Stimulated activated CD4-positive, alpha-beta T cell treated with anti-CD3 and anti-CD28 coated beads, Interleukin-4, amount 100 ng/mL, for 48 hours (primary cell): ENCODE measurements around the gene TLR2.
"Not testable (repeated sequence)": the region's sequence is repeated elsewhere in the genome, so short reads cannot be mapped to it uniquely, and the experiment has no call there.

Source experiments
- DNase-seq, 2 donors: peaks; one replicate each; pipeline ENCODE4 v3.0.0-alpha.2; 2020; ENCODE audit warnings: low read depth in 2 of 2

TLR2 gene

GRCh38 chr4:153661215-153661822 is 22.8 kb upstream of the TLR2 start:
- no peak for DNase-seq

DNA sequence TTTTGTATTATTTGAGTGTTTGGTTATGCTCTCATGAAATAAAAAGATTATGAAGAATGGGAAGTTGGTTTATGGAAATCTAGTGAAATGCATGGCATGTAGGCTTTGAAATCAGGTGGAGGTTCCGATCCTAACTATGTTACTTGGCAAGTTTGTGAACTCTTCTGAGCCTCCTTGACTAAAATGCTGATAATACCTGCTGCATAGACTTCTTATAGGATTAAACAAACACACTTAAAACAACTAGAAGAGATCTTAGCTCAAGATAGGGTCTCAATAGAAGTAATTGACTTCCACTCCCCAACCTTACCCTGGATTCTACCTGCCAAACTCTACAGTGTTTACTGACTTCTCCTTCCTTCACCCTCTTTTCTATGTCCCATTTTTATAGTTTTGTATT is 22.2 kb upstream of the TLR2 start:
- no peak for DNase-seq

DNA sequence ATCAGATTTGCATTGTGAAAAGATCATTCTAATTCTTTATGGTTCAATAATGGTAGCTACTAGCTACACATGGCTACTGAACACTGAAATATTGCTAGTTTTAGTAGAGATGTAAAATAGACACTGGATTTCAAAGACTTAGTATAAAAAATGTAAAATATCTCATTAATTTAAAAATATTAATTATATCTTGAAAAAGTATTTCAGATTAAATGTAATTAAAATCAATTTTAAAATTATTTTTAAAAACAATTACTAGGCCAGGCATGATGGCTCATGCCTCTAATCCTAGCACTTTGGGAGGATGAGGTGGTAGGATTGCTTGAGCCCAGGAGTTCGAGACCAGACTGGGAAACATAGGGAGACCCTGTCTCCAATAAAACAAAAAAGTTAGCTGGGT is 20.4 kb upstream of the TLR2 start:
- no peak for DNase-seq

GRCh38 chr4:153666505-153666904 is 17.6 kb upstream of the TLR2 start:
- not testable (repeated sequence) for DNase-seq

GRCh38 chr4:153668647-153669046 is 15.4 kb upstream of the TLR2 start:
- no peak for DNase-seq

DNA sequence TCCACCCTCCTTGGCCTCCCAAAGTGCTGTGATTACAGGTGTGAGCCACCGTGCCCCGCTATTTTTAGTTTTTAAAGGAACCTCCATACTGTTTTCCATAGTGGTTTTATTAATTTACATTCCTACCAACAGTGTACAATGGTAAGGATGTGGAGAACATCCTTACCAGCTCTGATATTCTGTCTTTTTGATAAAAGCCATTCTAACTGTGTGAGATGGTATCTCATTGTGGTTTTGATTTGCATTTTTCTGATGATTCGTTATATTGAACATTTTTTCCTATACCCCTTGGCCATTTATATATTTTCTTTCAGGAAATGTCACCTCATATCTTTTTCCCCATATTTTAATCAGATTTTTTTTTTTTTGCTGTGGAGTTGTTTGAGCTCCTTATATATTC is 14.2 kb upstream of the TLR2 start:
- no peak for DNase-seq

GRCh38 chr4:153676486-153676885 is 7.6 kb upstream of the TLR2 start:
- DNase-seq: no peak

- DNase-seq: no peak
Observed at GRCh38 chr4:153676984-153677383, 7.1 kb upstream of the TLR2 start.

DNA sequence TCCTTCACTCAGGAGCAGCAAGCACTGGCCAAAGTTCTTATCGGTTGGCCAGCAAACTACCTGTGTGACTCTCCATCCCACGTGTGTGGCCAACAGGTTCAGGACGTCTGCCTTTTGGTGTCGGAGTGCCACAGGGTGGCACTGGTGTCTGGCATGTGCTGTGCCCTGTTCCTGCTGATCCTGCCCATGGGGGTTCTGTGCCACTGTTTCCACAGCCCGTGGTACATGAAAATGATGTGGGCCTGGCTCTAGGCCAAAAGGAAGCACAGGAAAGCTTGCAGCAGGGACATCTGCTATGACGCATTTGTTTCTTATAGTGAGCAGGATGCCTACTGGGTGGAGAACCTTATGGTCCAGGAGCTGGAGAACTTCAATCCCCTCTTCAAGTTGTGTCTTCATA is 4.6 kb upstream of the TLR2 start:
- no peak for DNase-seq

DNA sequence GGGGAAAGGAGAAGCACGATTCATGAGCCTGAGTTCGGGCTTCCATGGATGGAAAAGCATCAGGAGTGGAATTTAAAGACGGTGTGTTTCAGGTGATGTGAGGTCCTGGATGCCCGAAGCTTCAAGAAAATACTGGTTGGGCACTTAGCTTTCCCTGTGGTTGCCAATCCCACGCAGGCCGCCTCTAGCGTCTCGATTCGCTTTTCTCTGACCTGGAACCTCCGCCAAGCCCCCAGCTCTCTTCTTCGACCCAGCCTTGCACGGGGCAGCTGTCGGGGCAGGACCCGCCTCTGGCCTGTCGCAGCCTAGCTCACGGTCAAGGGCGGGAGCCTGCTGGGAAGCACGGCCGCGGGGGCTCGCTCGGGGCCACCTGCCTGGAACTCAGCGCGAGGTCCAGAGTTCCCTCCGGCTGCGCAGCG is 308 bp upstream of the TLR2 start:
- DNase-seq: no peak

- no peak for DNase-seq
Observed at GRCh38 chr4:153684971-153685371, 891 bp downstream of the TLR2 start.

DNA sequence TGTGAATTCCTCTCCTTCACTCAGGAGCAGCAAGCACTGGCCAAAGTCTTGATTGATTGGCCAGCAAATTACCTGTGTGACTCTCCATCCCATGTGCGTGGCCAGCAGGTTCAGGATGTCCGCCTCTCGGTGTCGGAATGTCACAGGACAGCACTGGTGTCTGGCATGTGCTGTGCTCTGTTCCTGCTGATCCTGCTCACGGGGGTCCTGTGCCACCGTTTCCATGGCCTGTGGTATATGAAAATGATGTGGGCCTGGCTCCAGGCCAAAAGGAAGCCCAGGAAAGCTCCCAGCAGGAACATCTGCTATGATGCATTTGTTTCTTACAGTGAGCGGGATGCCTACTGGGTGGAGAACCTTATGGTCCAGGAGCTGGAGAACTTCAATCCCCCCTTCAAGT is 20.4 kb downstream of the TLR2 start:
- no peak for DNase-seq

GRCh38 chr4:153705743-153706468 is 21.8 kb downstream of the TLR2 start:
- DNase-seq: no peak

GRCh38 chr4:153706519-153706918 is 22.4 kb downstream of the TLR2 start:
- no peak for DNase-seq

- no peak for DNase-seq
Observed at GRCh38 chr4:153710681-153711080, 26.6 kb downstream of the TLR2 start.

DNA sequence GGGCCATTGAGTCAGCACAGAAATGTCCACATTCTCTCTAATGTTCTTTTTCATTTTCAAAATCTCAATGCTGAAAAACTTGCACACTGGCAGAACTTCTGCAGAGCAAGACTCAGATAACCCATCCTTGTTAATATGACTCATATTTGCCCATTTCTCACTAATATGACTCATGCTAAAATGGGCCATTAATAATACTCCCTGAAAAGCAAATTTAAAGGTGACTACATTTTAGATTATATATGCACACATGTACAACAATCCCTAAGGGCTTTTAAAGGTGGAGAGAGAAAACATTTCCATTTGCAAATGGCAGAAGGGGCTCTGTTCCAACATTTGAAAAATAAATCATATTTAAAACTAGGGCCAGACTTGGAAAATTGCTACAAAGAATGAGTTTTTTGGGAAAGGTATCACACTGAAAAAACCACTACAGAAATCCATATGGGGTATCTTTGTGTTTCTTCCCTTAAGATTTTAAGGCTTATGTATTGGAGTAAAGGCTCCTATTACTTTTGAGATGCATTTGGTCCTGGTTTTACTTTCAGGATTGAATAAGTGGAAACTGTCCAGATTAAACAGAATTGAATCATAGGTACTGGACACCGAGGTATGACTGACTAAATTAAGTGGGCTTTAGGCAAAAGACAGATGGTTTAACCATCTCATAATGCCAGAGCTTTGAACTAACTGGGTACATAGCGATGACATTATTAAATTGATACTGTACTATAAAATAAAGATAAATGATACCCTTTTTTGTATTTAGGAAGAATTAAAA is 30.0 kb downstream of the TLR2 start:
- DNase-seq: no peak

- no peak for DNase-seq
Observed at GRCh38 chr4:153722036-153722435, 38.0 kb downstream of the TLR2 start.

GRCh38 chr4:153724606-153725005 is 40.5 kb downstream of the TLR2 start:
- no peak for DNase-seq

DNA sequence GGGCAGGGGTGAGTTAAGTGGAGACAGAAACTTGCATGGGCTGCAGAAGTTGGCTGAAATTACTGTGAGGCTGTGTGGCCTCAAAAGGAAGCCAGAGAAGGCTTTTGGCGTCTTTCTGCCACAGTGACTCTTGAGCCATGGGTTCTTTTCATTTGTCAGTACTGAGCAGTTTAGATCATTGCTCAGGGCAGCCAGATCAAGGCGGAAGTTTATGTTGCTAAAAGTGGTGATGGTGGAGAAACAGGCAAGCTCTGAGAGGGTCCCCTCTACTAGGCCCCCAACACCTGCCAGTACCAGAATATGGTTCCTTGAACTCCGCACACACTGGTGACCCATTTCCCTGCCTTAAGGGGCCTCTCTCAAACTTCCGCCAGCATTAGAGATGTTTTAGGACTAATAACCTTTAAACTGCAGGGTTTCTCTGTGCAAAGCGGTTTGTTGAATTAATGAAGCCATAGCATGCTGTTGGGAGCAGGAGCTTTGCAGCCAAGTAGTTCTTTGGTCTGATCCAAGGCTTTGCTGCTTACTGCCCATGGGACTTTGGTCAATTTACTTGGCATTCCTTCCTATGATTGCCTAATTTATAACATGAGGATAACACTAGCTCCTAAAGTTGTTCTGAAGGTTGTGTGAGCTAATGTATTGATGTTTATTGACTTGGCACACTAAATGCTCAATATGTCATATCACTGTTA is 41.2 kb downstream of the TLR2 start:
- no peak for DNase-seq

- DNase-seq: no peak
Observed at GRCh38 chr4:153725831-153726154, 41.7 kb downstream of the TLR2 start.

DNA sequence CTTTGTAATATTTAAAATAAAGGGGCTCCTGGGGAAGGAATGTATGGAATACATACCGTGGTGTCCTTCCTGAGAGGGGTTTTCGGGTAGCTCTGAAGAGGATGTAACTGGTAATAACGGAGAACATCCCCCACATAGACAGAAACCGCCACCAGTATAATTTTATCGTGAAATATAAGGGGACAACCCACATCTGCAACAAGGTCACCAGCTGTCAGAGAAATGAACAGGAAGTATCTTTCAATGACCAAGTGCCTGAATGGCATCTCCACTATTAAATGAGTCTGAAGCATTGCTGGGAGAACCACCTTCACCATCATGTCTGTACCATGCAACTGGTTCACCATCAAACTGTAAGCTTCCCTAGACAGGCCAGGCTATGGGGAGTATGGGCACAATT is 44.1 kb downstream of the TLR2 start:
- DNase-seq: no peak

- DNase-seq: no peak
Observed at GRCh38 chr4:153728660-153729059, 44.6 kb downstream of the TLR2 start.

DNA sequence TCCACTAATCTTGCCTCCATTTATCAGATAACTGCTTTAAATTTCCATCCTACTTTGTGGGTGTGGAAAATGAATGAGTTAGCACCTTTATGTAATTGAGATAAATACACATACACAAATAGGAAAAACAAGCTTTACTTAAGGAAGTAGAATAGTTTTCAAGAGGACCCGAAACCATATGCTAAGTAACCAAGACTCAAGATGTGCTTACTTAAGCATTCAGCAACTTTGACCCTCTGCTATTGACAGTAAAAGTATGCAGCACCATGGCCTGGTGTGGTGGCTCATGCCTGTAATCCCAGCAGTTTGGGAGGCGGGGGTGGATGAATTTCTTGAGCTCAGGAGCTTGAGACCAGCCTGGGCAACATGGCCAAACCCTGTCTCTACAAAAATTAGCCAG is 45.8 kb downstream of the TLR2 start:
- DNase-seq: no peak
